K562 (cell line): ENCODE measurements around the gene VAC14. TPM values are rescaled to one million over a fixed set of nuclear protein-coding genes. Genes with fewer than 3 reads are reported as not detected.

ENCODE experiments used
- ATAC-seq: fragments of 200-7000 bp; cut with Tn5 transposase; 3 replicates; pipeline ENCODE4 v1.9.1; 2020; ENCODE audit warnings: moderate library complexity
- BruUV-seq: library from RNA; stranded (reverse); fragments of 400-500 nt; replicated peaks from 2 replicates; lab custom pipeline; 2021; lab: Mats Ljungman, UMichigan
- CTCF ChIA-PET: fragments of 300-600 bp; formaldehyde crosslinking; extraction: SDS; loops from one replicate; lab custom pipeline; 2021; ENCODE audit warnings: low intra/inter-chr PET ratio; lab: Yijun Ruan, JAX
- POLR2A ChIA-PET: fragments of 300-600, 350-650 bp; sonication (Branson Sonifier 250); formaldehyde crosslinking; extraction: SDS; loops from one replicate; lab custom pipeline; 2021; ENCODE audit warnings: antibody characterized with exemption, inconsistent platforms; lab: Yijun Ruan, JAX
- DNase-seq, 4 experiments: peaks; one replicate each; pipeline versions ENCODE4 v3.0.0 to v3.0.0-alpha.2; 2011 to 2018; ENCODE audit warnings: low spot score in 3 of 4, mixed read lengths in 3 of 4; ENCODE audit errors: extremely low read depth in 1 of 4
- FAIRE-seq: peaks from 2 replicates; lab custom pipeline; 2011; peaks lifted over from hg19 to GRCh38; lab: Jason Lieb, UNC
- H2AFZ ChIP-seq: 2 replicates; pipeline ENCODE4 v1.6.0; 2011; ENCODE audit warnings: low read depth, low read length, control low read depth, inconsistent platforms
- H3K27ac ChIP-seq: fragments of 200-600 bp; 3 replicates; pipeline ENCODE4 v1.8.0; 2011; ENCODE audit warnings: low read depth, mild to moderate bottlenecking, control low read depth, inconsistent platforms, low read length, moderate library complexity, mixed read lengths; ENCODE audit errors: extremely low read depth
- H3K27me3 ChIP-seq, 2 experiments: fragments of 300-600 bp in 1 of 2; 2 replicates in 1 of 2; 3 replicates in 1 of 2; pipeline versions ENCODE4 v1.6.0 to v1.8.0; 2011; ENCODE audit warnings: inconsistent platforms in 2 of 2, low read length in 2 of 2, mild to moderate bottlenecking in 1 of 2, mixed read lengths in 1 of 2, moderate library complexity in 1 of 2; ENCODE audit not compliant: control insufficient read depth in 2 of 2, insufficient read depth in 2 of 2
- H3K36me3 ChIP-seq: fragments of 300-600 bp; 3 replicates; pipeline ENCODE4 v1.8.0; 2011; ENCODE audit warnings: mild to moderate bottlenecking, low read length, inconsistent platforms; ENCODE audit not compliant: control insufficient read depth, insufficient read depth
- H3K4me1 ChIP-seq, 2 experiments: fragments of 200-600 bp in 1 of 2; replicated peaks in 1 of 2; 2 replicates in 1 of 2; 3 replicates in 1 of 2; pipeline versions ENCODE4 v1.5.1 to v1.8.0; 2011; ENCODE audit warnings: inconsistent platforms in 2 of 2, low read length in 2 of 2, mild to moderate bottlenecking in 1 of 2, mixed read lengths in 1 of 2, moderate library complexity in 1 of 2; ENCODE audit not compliant: control insufficient read depth in 2 of 2, insufficient read depth in 2 of 2
- H3K4me2 ChIP-seq: 2 replicates; pipeline ENCODE4 v1.6.1; 2011; ENCODE audit warnings: low read length, control low read depth, inconsistent platforms, mixed read lengths; ENCODE audit not compliant: insufficient read depth
- H3K4me3 ChIP-seq: fragments of 200-600 bp; sonication (generic), shearing (Covaris generic); 2 replicates; pipeline ENCODE4 v1.5.1; 2016; ENCODE audit warnings: control low read depth, inconsistent platforms
- H3K79me2 ChIP-seq: fragments of 200-600 bp; 3 replicates; pipeline ENCODE4 v1.8.0; 2011; ENCODE audit warnings: low read length, inconsistent platforms; ENCODE audit not compliant: control insufficient read depth, insufficient read depth
- H3K9ac ChIP-seq, 2 experiments: 2 replicates each; pipeline versions ENCODE4 v1.6.0 to v1.6.1; 2011; ENCODE audit warnings: low read depth in 2 of 2, low read length in 2 of 2, control low read depth in 1 of 2, inconsistent platforms in 1 of 2, mild to moderate bottlenecking in 1 of 2, mixed read lengths in 1 of 2; ENCODE audit not compliant: insufficient read depth in 1 of 2
- H3K9me1 ChIP-seq: one replicate; pipeline ENCODE4 v1.6.0; 2011; ENCODE audit warnings: inconsistent platforms, mild to moderate bottlenecking, low read length, moderate library complexity; ENCODE audit not compliant: control insufficient read depth, insufficient read depth
- H3K9me3 ChIP-seq: replicated peaks from 2 replicates; pipeline ENCODE4 v1.5.1; 2011; ENCODE audit warnings: low read depth, low read length, inconsistent platforms; ENCODE audit not compliant: control insufficient read depth, insufficient read depth
- H4K20me1 ChIP-seq: replicated peaks from 2 replicates; pipeline ENCODE4 v1.6.1; 2011; ENCODE audit warnings: low read length, inconsistent platforms, mixed read lengths; ENCODE audit not compliant: control insufficient read depth, insufficient read depth
- GMEB1 ChIP-seq: fragments of 250-450 bp; sonication (Bioruptor Pico); IDR thresholded peaks from 2 replicates; pipeline ENCODE4 v1.4.0; 2020; ENCODE audit warnings: mild to moderate bottlenecking
- HEY1 ChIP-seq: fragments of 250-450 bp; sonication (Bioruptor Pico); IDR thresholded peaks from 2 replicates; pipeline ENCODE4 v1.5.0; 2020; ENCODE audit warnings: mild to moderate bottlenecking, moderate library complexity, borderline replicate concordance
- KDM2B ChIP-seq: fragments of 250-450 bp; sonication (Bioruptor Pico); IDR thresholded peaks from 2 replicates; pipeline ENCODE4 v1.8.0; 2021; ENCODE audit warnings: mild to moderate bottlenecking, moderate library complexity
- KLF16 ChIP-seq: IDR thresholded peaks from 2 replicates; pipeline ENCODE4 v1.6.1; 2016; ENCODE audit warnings: antibody characterized with exemption
- NBN ChIP-seq: fragments of 450-650 bp; IDR thresholded peaks from 2 replicates; pipeline ENCODE4 v1.6.1; 2016; ENCODE audit warnings: low read depth, mild to moderate bottlenecking
- RERE ChIP-seq: sonication (generic); formaldehyde crosslinking; IDR thresholded peaks from 2 replicates; pipeline ENCODE4 v1.8.0; 2023; ENCODE audit warnings: missing genetic modification reagents, mild to moderate bottlenecking, borderline replicate concordance
- SMAD4 ChIP-seq: fragments of 250-450 bp; sonication (Bioruptor Pico); conservative IDR thresholded peaks from 2 replicates; pipeline ENCODE4 v1.8.0; 2021; ENCODE audit warnings: inconsistent platforms, mild to moderate bottlenecking, moderate library complexity
- SMARCB1 ChIP-seq: IDR thresholded peaks from 2 replicates; pipeline ENCODE4 v1.6.1; 2011; ENCODE audit warnings: improper control_type of control experiment, low read depth; ENCODE audit not compliant: insufficient read length
- SRSF9 ChIP-seq: fragments of 200-400 bp; formaldehyde crosslinking; IDR thresholded peaks from 2 replicates; pipeline ENCODE4 v1.6.1; 2017; ENCODE audit warnings: low read depth, low read length, borderline replicate concordance
- TAL1 ChIP-seq: fragments of 450-650 bp; IDR thresholded peaks from 2 replicates; pipeline ENCODE4 v1.6.1; 2016; ENCODE audit warnings: mild to moderate bottlenecking
- THRA ChIP-seq: fragments of 450-650 bp; IDR thresholded peaks from 2 replicates; pipeline ENCODE4 v1.6.1; 2017; ENCODE audit warnings: mild to moderate bottlenecking, moderate library complexity
- ZNF175 ChIP-seq: fragments of 200-800 bp; sonication (Bioruptor generic); IDR thresholded peaks from 2 replicates; pipeline ENCODE4 v1.6.1; 2016; ENCODE audit warnings: low read depth, mild to moderate bottlenecking, missing genetic modification characterization, missing compliant biosample characterization
- ZNF347 ChIP-seq: fragments of 450-650 bp; formaldehyde crosslinking; IDR thresholded peaks from 2 replicates; pipeline ENCODE4 v1.4.0; 2020; ENCODE audit warnings: low read depth, mild to moderate bottlenecking, moderate library complexity
- ZNF444 ChIP-seq: fragments of 250-450 bp; sonication (Bioruptor Pico); IDR thresholded peaks from 2 replicates; pipeline ENCODE4 v1.4.0; 2020; ENCODE audit warnings: mild to moderate bottlenecking, moderate library complexity
- ZNF586 ChIP-seq: fragments of 450-650 bp; formaldehyde crosslinking; conservative IDR thresholded peaks from 2 replicates; pipeline ENCODE4 v1.4.0; 2020; ENCODE audit warnings: mild to moderate bottlenecking, moderate library complexity
- WGBS: fragments of 100-300 bp; shearing (Covaris generic); methylation state at CpG from one replicate; pipeline ENCODE4 v1.1.6; 2016; ENCODE audit warnings: low coverage, mixed read lengths; ENCODE audit not compliant: insufficient coverage; ENCODE audit errors: missing lambda C conversion rate; 5-methylcytosine and 5-hydroxymethylcytosine counted together
- in situ Hi-C: fragments of 300-500 bp; cut with MboI; formaldehyde crosslinking; loops from 4 replicates; pipeline ENCODE4 v1.15.0; 2018; ENCODE audit warnings: inconsistent platforms, mixed read lengths
- intact Hi-C: fragments of 100-400 bp; cut with micrococcal nuclease; formaldehyde crosslinking; loops from 2 replicates; pipeline ENCODE4 v1.14.2; 2022
- polyA plus RNA-seq, 8 experiments: library from polyadenylated mRNA; depleted of rRNA in 4 of 8; stranded (reverse) in 5 of 8; unstranded in 3 of 8; fragments of >200 nt; fragmentation: Nextera tagmentation in 2 of 8; fragmentation: Illumina TruSeq in 1 of 8; extraction: Ambion mirVana in 2 of 8; extraction: Trizol in 1 of 8; gene quantifications; 2 replicates each; pipeline versions ENCODE4 v1.2.1 to v1.2.3, GENCODE V29; 2011 to 2014; ENCODE audit warnings: inconsistent platforms in 1 of 8, missing spikeins in 1 of 8
- total RNA-seq, 7 experiments: library from RNA; depleted of rRNA in 6 of 7; stranded (reverse); fragments of >200 nt in 6 of 7; fragmentation: Illumina TruSeq in 2 of 7; extraction: Trizol in 2 of 7; gene quantifications; 2 replicates each; pipeline versions ENCODE4 v1.2.1 to v1.2.3, GENCODE V29; 2011 to 2021; ENCODE audit warnings: low replicate concordance in 1 of 7

VAC14 gene
- total and polyA plus RNA-seq, 9 of the 15 experiments (the other 6 are each of a cell fraction or from before 2014, with no cell fraction given): 1.3 to 41.6 (median 26.6) TPM

DNA sequence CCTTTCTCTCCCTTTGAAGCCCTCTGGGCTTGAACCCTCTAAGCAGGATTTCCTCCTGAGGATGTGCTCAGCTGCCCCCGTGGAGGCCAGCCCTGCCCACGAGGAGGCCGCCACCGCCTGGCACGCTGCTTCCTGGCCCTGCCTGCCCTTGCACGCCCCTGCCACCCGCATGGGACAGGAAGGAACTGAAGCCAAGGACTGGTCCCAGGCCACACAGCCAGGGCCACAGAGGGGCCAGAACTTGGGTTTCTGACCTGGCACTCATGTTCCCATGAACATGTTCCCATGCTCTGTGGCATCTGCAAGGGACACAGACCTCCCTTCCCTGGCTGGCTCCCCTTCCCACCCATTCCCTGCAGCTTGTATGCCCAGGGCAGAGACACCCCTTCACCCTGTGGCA is 91.0 kb downstream of the VAC14 start (continued):
- TF ChIP-seq SMAD4 (CRISPR knock-in tag): no peak
- TF ChIP-seq ZNF586 (CRISPR knock-in tag): no peak
- TF ChIP-seq THRA: no peak
- no peak for TF ChIP-seq GMEB1 (CRISPR knock-in tag)
- TF ChIP-seq NBN: no peak
- TF ChIP-seq HEY1 (CRISPR knock-in tag): no peak
- no peak for TF ChIP-seq SRSF9
- no peak for TF ChIP-seq ZNF444 (CRISPR knock-in tag)
- no peak for TF ChIP-seq KLF16

GRCh38 chr16:70709457-70709856 is 91.5 kb downstream of the VAC14 start:
- ChIA-PET CTCF (no interaction called here), POLR2A (interaction anchor here (1.3 kb wide), 1 partner anchor 41 kb away, joined by 4 read pairs; no protein-coding TSS in a partner anchor)
- ATAC-seq (no peak), FAIRE-seq (no peak), DNase-seq (no peak)
- H3K4me3 ChIP-seq: no peak overlapping the region
- H3K79me2 ChIP-seq: no peaks in the 10 kb centered on the region
- H3K9me1 ChIP-seq: no peaks in the 10 kb centered on the region
- H3K4me2 ChIP-seq: no peak overlapping the region
- no peaks in the 10 kb centered on the region for H4K20me1 ChIP-seq
- H3K36me3 ChIP-seq: peaks cover 3% of the 10 kb centered on the region; the same call in 1 of the 3 replicates
- H3K27ac ChIP-seq: no peak overlapping the region
- in situ Hi-C loops: no loop called here
- intact Hi-C loops: no loop called here
- 80% methylated on average over 5 of the region's 5 CpGs for WGBS
- H3K9me3 ChIP-seq: no peaks in the 10 kb centered on the region
- peaks cover 0 to 13% of the 10 kb centered on the region in 2 experiments; a peak in 2 of 5 replicates for H3K4me1 ChIP-seq
- H3K9ac ChIP-seq: no peak overlapping the region
- no peak overlapping the region for H2AFZ ChIP-seq
- H3K27me3 ChIP-seq: no peaks in the 10 kb centered on the region
- BruUV-seq: no TSS peak
- TF ChIP-seq RERE (CRISPR knock-in tag): no peak
- no peak for TF ChIP-seq KDM2B (CRISPR knock-in tag)
- TF ChIP-seq ZNF347 (CRISPR knock-in tag): no peak
- TF ChIP-seq TAL1: no peak
- no peak for TF ChIP-seq ZNF175 (CRISPR knock-in tag)
- TF ChIP-seq SMARCB1: no peak
